ENCODE measurements around the gene HOXA11. TPM values are rescaled to one million over a fixed set of nuclear protein-coding genes. Genes with fewer than 3 reads are reported as not detected.

Gene HOXA11
- total RNA-seq, 1 donor from 2014 or later, result not detected

- TF ChIP-seq, protein P1, sequence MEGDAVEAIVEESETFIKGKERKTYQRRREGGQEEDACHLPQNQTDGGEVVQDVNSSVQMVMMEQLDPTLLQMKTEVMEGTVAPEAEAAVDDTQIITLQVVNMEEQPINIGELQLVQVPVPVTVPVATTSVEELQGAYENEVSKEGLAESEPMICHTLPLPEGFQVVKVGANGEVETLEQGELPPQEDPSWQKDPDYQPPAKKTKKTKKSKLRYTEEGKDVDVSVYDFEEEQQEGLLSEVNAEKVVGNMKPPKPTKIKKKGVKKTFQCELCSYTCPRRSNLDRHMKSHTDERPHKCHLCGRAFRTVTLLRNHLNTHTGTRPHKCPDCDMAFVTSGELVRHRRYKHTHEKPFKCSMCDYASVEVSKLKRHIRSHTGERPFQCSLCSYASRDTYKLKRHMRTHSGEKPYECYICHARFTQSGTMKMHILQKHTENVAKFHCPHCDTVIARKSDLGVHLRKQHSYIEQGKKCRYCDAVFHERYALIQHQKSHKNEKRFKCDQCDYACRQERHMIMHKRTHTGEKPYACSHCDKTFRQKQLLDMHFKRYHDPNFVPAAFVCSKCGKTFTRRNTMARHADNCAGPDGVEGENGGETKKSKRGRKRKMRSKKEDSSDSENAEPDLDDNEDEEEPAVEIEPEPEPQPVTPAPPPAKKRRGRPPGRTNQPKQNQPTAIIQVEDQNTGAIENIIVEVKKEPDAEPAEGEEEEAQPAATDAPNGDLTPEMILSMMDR (IDR thresholded peaks at IDR 0.05; ENCODE audit: unreplicated experiment), result no peak
- Mint-ChIP-seq H3K4me3 (ENCODE audit: unreplicated experiment) (no peak overlapping the region), H3K27me3 (ENCODE audit: unreplicated experiment) (peaks cover 24% of the 10 kb centered on the region), H3K4me1 (ENCODE audit: unreplicated experiment) (peaks cover 33% of the 10 kb centered on the region), H3K27ac (ENCODE audit: unreplicated experiment) (no peak overlapping the region), H3K9me3 (ENCODE audit: unreplicated experiment) (no peaks in the 10 kb centered on the region), H3K36me3 (ENCODE audit: low read depth, unreplicated experiment) (peaks cover 4% of the 10 kb centered on the region)
- no peak for DNase-seq (ENCODE audit: low spot score)
Observed at GRCh38 chr7:27138472-27138871, 46.6 kb downstream of the HOXA11 start.

DNA sequence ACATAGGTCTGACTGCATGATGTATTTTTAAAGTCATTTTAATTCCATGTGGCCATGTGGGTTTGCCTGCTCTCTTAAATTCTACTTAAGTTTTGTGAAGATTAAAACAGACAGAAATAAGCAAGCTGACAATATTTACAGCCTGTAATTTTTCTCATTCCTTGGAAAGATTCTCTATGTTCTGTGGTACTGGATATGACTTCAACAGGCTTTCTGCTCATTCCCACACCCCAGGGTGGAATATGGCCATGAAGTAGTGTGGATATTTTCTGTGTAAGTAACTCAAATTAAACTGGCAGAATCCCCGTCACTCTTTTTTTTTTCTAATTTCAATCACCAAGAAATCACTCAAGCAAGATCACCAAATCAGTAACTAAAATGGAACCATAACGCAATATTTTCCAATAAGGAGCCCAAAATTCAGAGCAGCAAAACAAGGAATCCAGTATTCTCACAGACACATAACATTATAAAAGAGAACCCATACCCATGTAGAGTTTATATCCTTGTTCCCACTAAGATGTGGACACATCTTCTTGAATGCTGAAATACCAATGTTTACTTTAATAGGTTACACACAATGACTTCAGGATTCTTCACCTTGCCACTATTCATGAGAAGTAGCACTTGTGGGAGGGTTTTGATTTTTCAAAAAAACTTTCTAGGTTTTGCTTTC, 47.3 kb downstream of the HOXA11 start:
- TF ChIP-seq, protein P1 (IDR thresholded peaks at IDR 0.05; ENCODE audit: unreplicated experiment), result no peak
- Mint-ChIP-seq H3K9me3 (ENCODE audit: unreplicated experiment) (no peaks in the 10 kb centered on the region), H3K27ac (ENCODE audit: unreplicated experiment) (no peak overlapping the region), H3K27me3 (ENCODE audit: unreplicated experiment) (peaks cover 27% of the 10 kb centered on the region), H3K4me1 (ENCODE audit: unreplicated experiment) (peaks cover 33% of the 10 kb centered on the region), H3K36me3 (ENCODE audit: low read depth, unreplicated experiment) (peaks cover 4% of the 10 kb centered on the region), H3K4me3 (ENCODE audit: unreplicated experiment) (no peak overlapping the region)
- DNase-seq (ENCODE audit: low spot score), result no peak

DNA sequence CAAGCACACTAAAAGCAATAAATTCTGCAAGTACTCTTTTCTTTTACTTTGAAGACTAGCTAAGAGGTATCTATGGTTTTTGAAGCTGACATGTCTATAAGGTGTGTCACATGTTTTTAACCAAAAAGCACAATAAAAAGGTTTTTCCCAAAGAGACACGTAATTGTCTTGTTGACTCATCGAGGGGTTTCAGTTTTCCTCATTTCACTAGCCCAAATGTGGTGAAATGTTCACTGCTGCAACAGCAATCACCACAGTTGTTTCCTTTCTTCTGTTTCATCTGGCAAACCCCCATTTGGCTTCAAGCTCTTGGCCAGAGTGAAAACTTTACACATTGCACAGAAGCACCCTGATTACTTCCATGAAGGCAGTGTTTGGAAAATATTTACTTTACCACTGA, 50.6 kb downstream of the HOXA11 start:
- no peaks in the 10 kb centered on the region for H3K36me3 Mint-ChIP-seq (ENCODE audit: low read depth, unreplicated experiment)
- no peak overlapping the region for H3K27ac Mint-ChIP-seq (ENCODE audit: unreplicated experiment)
- DNase-seq (ENCODE audit: low spot score), result no peak
- H3K4me3 Mint-ChIP-seq (ENCODE audit: unreplicated experiment), result no peak overlapping the region
- no peaks in the 10 kb centered on the region for H3K9me3 Mint-ChIP-seq (ENCODE audit: unreplicated experiment)
- H3K27me3 Mint-ChIP-seq (ENCODE audit: unreplicated experiment), result peaks cover 29% of the 10 kb centered on the region
- H3K4me1 Mint-ChIP-seq (ENCODE audit: unreplicated experiment), result peaks cover 23% of the 10 kb centered on the region
- TF ChIP-seq, protein P1 (IDR thresholded peaks at IDR 0.05; ENCODE audit: unreplicated experiment), result no peak

- no peak for DNase-seq (ENCODE audit: low spot score)
- peaks cover 22% of the 10 kb centered on the region for H3K4me1 Mint-ChIP-seq (ENCODE audit: unreplicated experiment)
- H3K36me3 Mint-ChIP-seq (ENCODE audit: low read depth, unreplicated experiment), result no peaks in the 10 kb centered on the region
- TF ChIP-seq, protein P1 (IDR thresholded peaks at IDR 0.05; ENCODE audit: unreplicated experiment), result no peak
- H3K27me3 Mint-ChIP-seq (ENCODE audit: unreplicated experiment), result peaks cover 30% of the 10 kb centered on the region
- H3K9me3 Mint-ChIP-seq (ENCODE audit: unreplicated experiment), result no peaks in the 10 kb centered on the region
- no peak overlapping the region for H3K27ac Mint-ChIP-seq (ENCODE audit: unreplicated experiment)
- H3K4me3 Mint-ChIP-seq (ENCODE audit: unreplicated experiment), result no peak overlapping the region
Observed at GRCh38 chr7:27133409-27134231, 51.4 kb downstream of the HOXA11 start.

GRCh38 chr7:27132978-27133377, 52.1 kb downstream of the HOXA11 start:
- no peak for DNase-seq (ENCODE audit: low spot score)
- Mint-ChIP-seq H3K9me3 (ENCODE audit: unreplicated experiment) (no peaks in the 10 kb centered on the region), H3K4me3 (ENCODE audit: unreplicated experiment) (no peak overlapping the region), H3K27ac (ENCODE audit: unreplicated experiment) (no peak overlapping the region), H3K4me1 (ENCODE audit: unreplicated experiment) (peaks cover 20% of the 10 kb centered on the region), H3K27me3 (ENCODE audit: unreplicated experiment) (peaks cover 35% of the 10 kb centered on the region), H3K36me3 (ENCODE audit: low read depth, unreplicated experiment) (no peaks in the 10 kb centered on the region)
- TF ChIP-seq, protein P1 (IDR thresholded peaks at IDR 0.05; ENCODE audit: unreplicated experiment), result no peak
